HG03432 (cell line): ENCODE results near the gene SLC11A1.

Experiments used
- ATAC-seq: cut with Tn5 transposase; IDR thresholded peaks from one replicate; pipeline ENCODE4 v1.9.1; 2021; ENCODE audit warnings: mild to moderate bottlenecking, moderate library complexity; ENCODE audit not compliant: unreplicated experiment

SLC11A1 gene

DNA sequence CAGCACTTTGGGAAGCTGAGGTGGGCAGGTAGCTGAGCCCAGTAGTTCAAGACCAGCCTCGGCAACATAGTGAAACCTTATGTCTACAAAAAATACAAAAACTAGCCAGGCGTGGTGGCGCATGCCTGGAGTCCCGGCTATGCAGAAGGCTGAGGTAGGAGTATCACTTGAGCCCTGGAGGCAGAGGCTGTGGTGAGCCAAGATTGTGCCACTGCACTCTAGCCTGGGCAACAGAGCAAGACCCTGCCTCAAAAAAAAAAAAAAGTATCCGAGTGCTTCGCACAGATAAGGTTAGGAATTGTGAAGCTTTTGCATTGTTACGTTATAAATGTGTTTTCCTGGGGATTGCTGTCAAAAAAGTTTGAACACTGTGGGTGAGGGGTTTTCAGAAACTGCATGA, 21.7 kb downstream of the SLC11A1 start:
- no peak for ATAC-seq

DNA sequence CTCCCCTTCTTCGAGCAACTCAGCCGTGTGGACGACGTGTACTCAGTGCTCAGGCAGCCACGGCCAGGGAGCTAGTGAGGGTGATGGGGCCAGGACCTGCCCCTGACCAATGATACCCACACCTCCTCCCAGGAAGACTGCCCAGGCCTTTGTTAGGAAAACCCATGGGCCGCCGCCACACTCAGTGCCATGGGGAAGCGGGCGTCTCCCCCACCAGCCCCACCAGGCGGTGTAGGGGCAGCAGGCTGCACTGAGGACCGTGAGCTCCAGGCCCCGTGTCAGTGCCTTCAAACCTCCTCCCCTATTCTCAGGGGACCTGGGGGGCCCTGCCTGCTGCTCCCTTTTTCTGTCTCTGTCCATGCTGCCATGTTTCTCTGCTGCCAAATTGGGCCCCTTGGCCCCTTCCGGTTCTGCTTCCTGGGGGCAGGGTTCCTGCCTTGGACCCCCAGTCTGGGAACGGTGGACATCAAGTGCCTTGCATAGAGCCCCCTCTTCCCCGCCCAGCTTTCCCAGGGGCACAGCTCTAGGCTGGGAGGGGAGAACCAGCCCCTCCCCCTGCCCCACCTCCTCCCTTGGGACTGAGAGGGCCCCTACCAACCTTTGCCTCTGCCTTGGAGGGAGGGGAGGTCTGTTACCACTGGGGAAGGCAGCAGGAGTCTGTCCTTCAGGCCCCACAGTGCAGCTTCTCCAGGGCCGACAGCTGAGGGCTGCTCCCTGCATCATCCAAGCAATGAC, 22.4 kb downstream of the SLC11A1 start:
- ATAC-seq, result no peak

DNA sequence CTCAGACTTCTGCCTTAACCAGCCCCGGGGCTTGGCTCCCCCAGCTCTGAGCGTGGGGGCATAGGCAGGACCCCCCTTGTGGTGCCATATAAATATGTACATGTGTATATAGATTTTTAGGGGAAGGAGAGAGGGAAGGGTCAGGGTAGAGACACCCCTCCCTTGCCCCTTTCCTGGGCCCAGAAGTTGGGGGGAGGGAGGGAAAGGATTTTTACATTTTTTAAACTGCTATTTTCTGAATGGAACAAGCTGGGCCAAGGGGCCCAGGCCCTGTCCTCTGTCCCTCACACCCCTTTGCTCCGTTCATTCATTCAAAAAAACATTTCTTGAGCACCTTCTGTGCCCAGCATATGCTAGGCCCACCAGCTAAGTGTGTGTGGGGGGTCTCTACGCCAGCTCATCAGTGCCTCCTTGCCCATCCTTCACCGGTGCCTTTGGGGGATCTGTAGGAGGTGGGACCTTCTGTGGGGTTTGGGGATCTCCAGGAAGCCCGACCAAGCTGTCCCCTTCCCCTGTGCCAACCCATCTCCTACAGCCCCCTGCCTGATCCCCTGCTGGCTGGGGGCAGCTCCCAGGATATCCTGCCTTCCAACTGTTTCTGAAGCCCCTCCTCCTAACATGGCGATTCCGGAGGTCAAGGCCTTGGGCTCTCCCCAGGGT, 23.1 kb downstream of the SLC11A1 start:
- no peak for ATAC-seq

DNA sequence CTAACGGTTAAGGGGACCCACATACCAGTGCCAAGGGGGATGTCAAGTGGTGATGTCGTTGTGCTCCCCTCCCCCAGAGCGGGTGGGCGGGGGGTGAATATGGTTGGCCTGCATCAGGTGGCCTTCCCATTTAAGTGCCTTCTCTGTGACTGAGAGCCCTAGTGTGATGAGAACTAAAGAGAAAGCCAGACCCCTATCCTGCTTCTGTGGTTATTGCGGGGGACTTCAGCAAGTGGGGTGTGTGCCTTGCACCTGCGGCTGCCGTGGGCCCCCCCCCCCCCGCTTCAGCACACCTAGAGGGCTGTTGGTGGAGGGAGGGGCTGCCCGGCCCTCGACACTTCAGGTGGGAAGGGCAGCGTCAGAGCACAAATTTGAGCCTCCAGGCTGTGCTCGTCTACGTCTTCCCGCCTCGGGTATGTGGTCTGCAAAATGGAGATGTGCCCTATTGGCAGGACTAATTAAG, 23.7 kb downstream of the SLC11A1 start:
- ATAC-seq, result peak; percentile 24

GRCh38 chr2:218406209-218406948, 24.3 kb downstream of the SLC11A1 start:
- peak; percentile 83 for ATAC-seq

- ATAC-seq, result peak; percentile 8
Measured at GRCh38 chr2:218406949-218407618, 25.0 kb downstream of the SLC11A1 start.

- no peak for ATAC-seq
Measured at GRCh38 chr2:218407717-218408116, 25.6 kb downstream of the SLC11A1 start.

DNA sequence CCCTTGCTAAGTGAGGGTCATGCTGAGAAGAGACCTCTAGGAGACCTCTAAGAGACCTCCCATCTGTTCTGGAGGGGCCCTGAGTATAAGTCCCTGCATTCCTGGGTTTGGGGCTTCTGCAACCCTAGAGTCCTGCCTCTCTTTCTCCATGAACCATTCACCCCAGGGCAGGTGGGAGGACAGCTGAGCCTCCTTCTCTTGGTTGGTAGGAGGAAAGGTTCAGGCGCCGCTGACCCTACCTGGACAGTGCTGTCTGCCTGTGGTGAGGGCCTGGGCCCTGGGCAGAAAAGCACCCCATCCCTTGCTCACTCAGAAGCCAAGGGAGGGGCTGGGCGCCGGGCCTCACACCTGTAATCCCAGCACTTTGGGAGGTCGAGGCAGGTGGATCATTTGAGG, 36.2 kb downstream of the SLC11A1 start:
- ATAC-seq, result no peak

DNA sequence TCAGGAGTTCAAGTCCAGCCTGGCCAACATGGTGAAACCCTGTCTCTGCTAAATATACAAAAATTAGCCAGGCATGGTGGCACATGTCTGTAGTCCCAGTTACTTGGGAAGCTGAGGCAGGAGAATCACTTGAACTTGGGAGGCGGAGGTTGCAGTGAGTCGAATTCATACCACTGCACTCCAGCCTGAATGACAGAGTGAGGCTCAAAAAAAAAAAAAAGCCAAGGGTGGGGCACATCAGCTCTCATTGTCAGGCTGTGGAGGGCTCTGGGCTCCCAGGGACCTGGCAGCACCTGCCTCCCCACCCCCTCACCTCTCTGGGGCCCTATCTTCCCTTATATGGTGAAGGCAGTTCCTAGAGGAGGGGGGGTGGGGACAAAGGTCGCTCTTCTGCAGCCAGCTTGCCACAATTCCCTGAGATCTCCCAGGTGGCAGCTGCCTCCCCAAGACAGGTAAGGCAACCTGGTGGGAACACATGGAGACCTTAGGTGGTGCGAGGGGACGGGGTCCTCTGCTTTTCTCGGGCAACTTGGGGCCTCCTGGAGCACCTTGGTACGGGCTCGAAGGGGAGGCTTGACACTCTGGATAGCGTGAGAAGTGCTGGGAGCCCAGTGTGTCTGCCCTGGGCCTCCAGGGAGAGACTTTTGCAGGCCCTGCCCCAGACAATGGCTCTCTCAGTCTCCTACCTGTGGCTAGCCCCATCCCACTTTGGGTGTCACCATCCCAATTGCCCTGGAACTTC, 36.8 kb downstream of the SLC11A1 start, which contains the start of gene VIL1:
Gene VIL1 (plus strand): TSS at position 407 of the 742 bp plus-strand sequence. CDS start 4,656 bp downstream, outside the sequence.
- no peak for ATAC-seq

- ATAC-seq, result no peak
Measured at GRCh38 chr2:218419630-218420216, 37.6 kb downstream of the SLC11A1 start.

DNA sequence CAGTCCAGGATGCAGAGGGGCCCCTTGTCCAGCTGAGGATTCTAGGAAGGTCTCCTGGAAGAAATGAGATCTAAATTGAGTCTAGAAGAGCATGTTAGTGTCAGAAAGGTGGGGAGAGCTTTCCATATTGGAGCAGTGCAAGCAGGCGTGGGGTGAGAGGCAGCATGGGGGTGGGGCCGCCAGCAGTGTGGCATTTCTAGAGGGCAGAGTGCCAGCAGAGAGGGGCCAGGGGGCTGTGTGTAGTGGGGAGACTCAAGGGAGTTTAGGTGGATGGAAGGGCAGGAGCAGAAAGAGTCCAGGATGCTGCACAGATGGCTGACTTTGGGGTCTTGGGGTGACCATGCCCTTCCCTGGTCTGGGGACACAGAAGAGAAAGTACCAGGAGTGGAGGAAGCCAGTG, 39.0 kb downstream of the SLC11A1 start:
- ATAC-seq, result no peak

- no peak for ATAC-seq
Measured at GRCh38 chr2:218422403-218423086, 40.5 kb downstream of the SLC11A1 start.

DNA sequence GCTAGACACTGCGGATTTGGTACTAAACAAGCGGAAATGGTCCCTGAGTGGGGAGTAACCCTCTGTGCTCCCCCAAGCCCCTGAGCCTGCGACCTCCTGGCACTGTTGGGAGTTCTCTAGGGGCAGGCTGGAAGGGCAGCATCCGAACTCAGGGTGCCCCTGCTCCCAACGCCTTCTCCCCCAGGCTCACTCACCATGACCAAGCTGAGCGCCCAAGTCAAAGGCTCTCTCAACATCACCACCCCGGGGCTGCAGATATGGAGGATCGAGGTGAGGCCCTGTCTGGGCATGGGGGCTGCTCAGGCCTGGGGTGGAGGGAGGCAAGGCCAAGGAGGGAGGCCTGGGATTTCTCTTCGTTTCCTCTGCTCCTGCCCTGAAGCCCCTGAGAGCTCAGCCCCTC, 41.5 kb downstream of the SLC11A1 start:
- no peak for ATAC-seq

- no peak for ATAC-seq
Measured at GRCh38 chr2:218425531-218425930, 43.5 kb downstream of the SLC11A1 start.

DNA sequence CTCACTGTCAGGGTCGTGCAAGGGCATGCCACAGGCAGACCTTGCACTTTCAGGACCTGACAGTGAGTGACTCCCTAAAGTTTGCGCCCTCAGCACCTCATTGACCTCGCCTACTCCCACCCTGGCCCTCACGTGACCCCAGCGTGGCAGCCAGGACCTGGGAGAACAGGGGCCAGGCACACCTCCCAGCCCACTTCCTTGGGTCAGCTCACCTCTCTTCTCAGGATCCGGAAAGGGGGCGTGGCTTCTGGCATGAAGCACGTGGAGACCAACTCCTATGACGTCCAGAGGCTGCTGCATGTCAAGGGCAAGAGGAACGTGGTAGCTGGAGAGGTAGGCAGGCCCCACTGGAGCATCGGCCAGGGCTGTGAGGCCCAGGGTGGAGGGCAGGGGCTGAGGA, 45.7 kb downstream of the SLC11A1 start:
- ATAC-seq, result no peak

GRCh38 chr2:218428846-218429558, 46.9 kb downstream of the SLC11A1 start:
- no peak for ATAC-seq

- ATAC-seq, result no peak
Measured at GRCh38 chr2:218429911-218430692, 48.0 kb downstream of the SLC11A1 start.

DNA sequence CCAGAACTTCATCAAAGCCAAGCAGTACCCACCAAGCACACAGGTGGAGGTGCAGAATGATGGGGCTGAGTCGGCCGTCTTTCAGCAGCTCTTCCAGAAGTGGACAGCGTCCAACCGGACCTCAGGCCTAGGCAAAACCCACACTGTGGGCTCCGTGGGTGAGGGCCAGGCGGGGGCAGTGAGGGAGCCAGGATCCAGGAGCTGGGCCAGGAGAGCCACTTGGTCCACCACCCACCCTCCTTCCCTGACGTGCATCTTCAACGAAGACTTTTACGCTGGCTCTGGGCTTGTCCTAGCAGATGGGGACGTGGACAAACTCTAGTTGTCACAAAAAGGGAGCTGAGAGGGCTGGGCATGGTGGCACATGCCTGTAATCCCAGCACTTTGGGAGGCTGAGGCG, 48.6 kb downstream of the SLC11A1 start:
- ATAC-seq, result no peak
